Measurements from ENCODE around the gene ITGA11.

DNA sequence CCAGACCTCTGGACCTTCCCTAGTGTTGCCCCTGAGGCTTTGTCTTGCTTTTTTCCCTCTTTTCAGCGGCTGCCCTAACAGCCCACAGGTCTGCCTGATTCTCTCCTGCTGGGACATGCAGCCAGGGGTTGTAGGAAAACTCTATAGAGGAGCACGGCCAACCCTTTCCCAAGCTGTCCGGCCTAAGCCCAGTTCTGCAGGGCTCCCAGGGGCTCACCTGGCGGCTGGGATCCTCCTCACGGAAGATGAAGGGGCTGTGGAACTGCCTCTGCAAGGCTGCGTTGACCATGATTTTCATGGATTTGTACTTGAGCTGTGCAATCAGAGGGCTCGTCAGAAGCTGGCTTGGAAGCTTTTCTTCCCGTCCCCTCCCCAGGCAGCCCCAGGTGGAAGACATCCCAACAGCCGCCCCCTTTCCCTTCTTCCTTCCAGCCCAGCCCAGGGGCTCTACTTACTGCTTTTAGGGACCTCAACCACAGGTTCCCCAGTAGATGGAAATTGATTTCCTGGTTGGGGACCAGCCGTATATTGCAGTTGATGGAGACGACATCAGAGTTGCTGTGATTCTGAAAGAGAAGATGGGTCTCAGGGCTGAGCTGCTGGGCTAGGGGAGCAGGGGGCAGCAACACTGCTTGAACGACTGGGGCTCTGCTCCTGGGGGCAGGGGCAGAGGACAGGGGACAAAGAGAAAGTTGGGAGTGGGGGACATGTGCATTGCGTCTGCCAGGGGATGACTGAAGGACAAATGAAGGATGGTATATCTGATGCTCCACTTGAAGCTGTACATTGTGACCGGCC, 124.6 kb downstream of the ITGA11 start:
- TF ChIP-seq, protein P1, sequence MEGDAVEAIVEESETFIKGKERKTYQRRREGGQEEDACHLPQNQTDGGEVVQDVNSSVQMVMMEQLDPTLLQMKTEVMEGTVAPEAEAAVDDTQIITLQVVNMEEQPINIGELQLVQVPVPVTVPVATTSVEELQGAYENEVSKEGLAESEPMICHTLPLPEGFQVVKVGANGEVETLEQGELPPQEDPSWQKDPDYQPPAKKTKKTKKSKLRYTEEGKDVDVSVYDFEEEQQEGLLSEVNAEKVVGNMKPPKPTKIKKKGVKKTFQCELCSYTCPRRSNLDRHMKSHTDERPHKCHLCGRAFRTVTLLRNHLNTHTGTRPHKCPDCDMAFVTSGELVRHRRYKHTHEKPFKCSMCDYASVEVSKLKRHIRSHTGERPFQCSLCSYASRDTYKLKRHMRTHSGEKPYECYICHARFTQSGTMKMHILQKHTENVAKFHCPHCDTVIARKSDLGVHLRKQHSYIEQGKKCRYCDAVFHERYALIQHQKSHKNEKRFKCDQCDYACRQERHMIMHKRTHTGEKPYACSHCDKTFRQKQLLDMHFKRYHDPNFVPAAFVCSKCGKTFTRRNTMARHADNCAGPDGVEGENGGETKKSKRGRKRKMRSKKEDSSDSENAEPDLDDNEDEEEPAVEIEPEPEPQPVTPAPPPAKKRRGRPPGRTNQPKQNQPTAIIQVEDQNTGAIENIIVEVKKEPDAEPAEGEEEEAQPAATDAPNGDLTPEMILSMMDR (IDR thresholded peaks at IDR 0.05; ENCODE audit: insufficient read depth, low read length) = no peak
- TF ChIP-seq POLR2AphosphoS5 (IDR thresholded peaks at IDR 0.05; ENCODE audit: low read depth) (no peak), GABPA (IDR thresholded peaks at IDR 0.05; ENCODE audit: low read depth) (no peak), SPI1 (IDR thresholded peaks at IDR 0.05; ENCODE audit: borderline replicate concordance, low read depth) (no peak)

All from HL-60 (cell line).